HepG2 (cell line): ENCODE results near the gene MYOM1. TPM values are rescaled to one million over a fixed set of nuclear protein-coding genes. Genes with fewer than 3 reads are reported as not detected.

Source experiments
- ZBTB4 ChIP-seq: sonication (generic); formaldehyde crosslinking; IDR thresholded peaks from 2 replicates; pipeline ENCODE4 v1.4.0; 2020; ENCODE audit warnings: missing genetic modification reagents, mild to moderate bottlenecking, borderline replicate concordance
- ZNF280B ChIP-seq: sonication (generic); formaldehyde crosslinking; IDR thresholded peaks from 2 replicates; pipeline ENCODE4 v1.5.0; 2020; ENCODE audit warnings: missing genetic modification reagents, mild to moderate bottlenecking, borderline replicate concordance
- ZNF292 ChIP-seq: sonication (generic); formaldehyde crosslinking; IDR thresholded peaks from 2 replicates; pipeline ENCODE4 v1.8.1; 2022; ENCODE audit warnings: mild to moderate bottlenecking, low read depth, missing genetic modification reagents, borderline replicate concordance
- ZNF362 ChIP-seq: sonication (generic); formaldehyde crosslinking; IDR thresholded peaks from 2 replicates; pipeline ENCODE4 v1.4.0; 2020; ENCODE audit warnings: missing genetic modification reagents, mild to moderate bottlenecking, borderline replicate concordance
- ZNF878 ChIP-seq: sonication (generic); formaldehyde crosslinking; IDR thresholded peaks from 2 replicates; pipeline ENCODE4 v1.8.1; 2023; ENCODE audit warnings: mild to moderate bottlenecking, missing genetic modification reagents, moderate library complexity
- polyA plus RNA-seq, 8 experiments: library from polyadenylated mRNA; depleted of rRNA in 3 of 8; stranded (reverse) in 7 of 8; unstranded in 1 of 8; fragments of >200 nt; fragmentation: Illumina TruSeq in 4 of 8; extraction: Trizol in 4 of 8; gene quantifications; 2 replicates each; pipeline versions ENCODE4 v1.2.1 to v1.2.3, GENCODE V29; 2011 to 2016; ENCODE audit warnings: low read depth in 4 of 8, missing spikeins in 1 of 8, mixed read lengths in 1 of 8; ENCODE audit not compliant: insufficient read depth in 1 of 8
- total RNA-seq, 5 experiments: library from RNA; depleted of rRNA; stranded (reverse); fragments of >200 nt; fragmentation: Illumina TruSeq; extraction: Trizol; gene quantifications; 2 replicates each; pipeline ENCODE4 v1.2.3, GENCODE V29; 2016; ENCODE audit warnings: low read depth in 1 of 5

Gene MYOM1
- total and polyA plus RNA-seq, 2 of the 13 experiments (the other 11 are each of a cell fraction or from before 2014, with no cell fraction given): 0.46 to 0.98 TPM

- no peak for TF ChIP-seq ZBTB4 (CRISPR knock-in tag)
- TF ChIP-seq ZNF280B (CRISPR knock-in tag): no peak
- no peak for TF ChIP-seq ZNF292 (CRISPR knock-in tag)
- TF ChIP-seq ZNF362 (CRISPR knock-in tag): no peak
- no peak for TF ChIP-seq ZNF878 (CRISPR knock-in tag)
These were observed 153.2 kb downstream of the MYOM1 start (continued) for GRCh38 chr18:3066341-3067110.
